KOPT-K1 (cell line): ENCODE measurements around the gene SLC25A36.
"Not testable (repeated sequence)": the region's sequence is repeated elsewhere in the genome, so short reads cannot be mapped to it uniquely, and the experiment has no call there.

ENCODE experiments used
- H3K27ac ChIP-seq: fragments of 200-600 bp; sonication (generic); 2 replicates; pipeline ENCODE4 v1.5.1; 2016; ENCODE audit warnings: antibody characterized with exemption, mild to moderate bottlenecking, low read depth, low read length; ENCODE audit not compliant: poor library complexity, severe bottlenecking
- H3K36me3 ChIP-seq: fragments of 200-600 bp; sonication (generic); 2 replicates; pipeline ENCODE4 v1.5.1; 2017; ENCODE audit warnings: antibody characterized with exemption, mild to moderate bottlenecking, low read length, moderate library complexity; ENCODE audit not compliant: insufficient read depth
- H3K9me3 ChIP-seq: fragments of 200-600 bp; sonication (generic); 2 replicates; pipeline ENCODE4 v1.5.1; 2017; ENCODE audit warnings: antibody characterized with exemption, low read length, mild to moderate bottlenecking; ENCODE audit not compliant: insufficient read depth, poor library complexity, severe bottlenecking

The SLC25A36 gene

GRCh38 chr3:141000686-141001085 is 59.0 kb downstream of the SLC25A36 start:
- Histone ChIP-seq H3K27ac (peak overlapping the region; percentile 40), H3K9me3 (peaks cover 7% of the 10 kb centered on the region)

GRCh38 chr3:141006344-141006743 is 64.7 kb downstream of the SLC25A36 start:
- no peaks in the 10 kb centered on the region for H3K36me3 ChIP-seq

More at GRCh38 chr3:141000686-141001085, 59.0 kb downstream of the SLC25A36 start:
- H3K36me3 ChIP-seq, result no peaks in the 10 kb centered on the region

GRCh38 chr3:141009496-141009895 is 67.9 kb downstream of the SLC25A36 start:
- no peaks in the 10 kb centered on the region for H3K36me3 ChIP-seq
- H3K27ac ChIP-seq, result no peak overlapping the region
- no peaks in the 10 kb centered on the region for H3K9me3 ChIP-seq

More at GRCh38 chr3:141006344-141006743, 64.7 kb downstream of the SLC25A36 start:
- Histone ChIP-seq H3K27ac (no peak overlapping the region), H3K9me3 (no peaks in the 10 kb centered on the region)

GRCh38 chr3:141011232-141011996 is 69.8 kb downstream of the SLC25A36 start:
- H3K36me3 ChIP-seq, result no peaks in the 10 kb centered on the region

GRCh38 chr3:141011997-141012262 is 70.3 kb downstream of the SLC25A36 start:
- peaks cover 4% of the 10 kb centered on the region for H3K9me3 ChIP-seq
- no peaks in the 10 kb centered on the region for H3K36me3 ChIP-seq
- no peak overlapping the region for H3K27ac ChIP-seq

More at GRCh38 chr3:141011232-141011996, 69.8 kb downstream of the SLC25A36 start:
- H3K27ac ChIP-seq, result no peak overlapping the region
- no peaks in the 10 kb centered on the region for H3K9me3 ChIP-seq

- Histone ChIP-seq H3K27ac (no peak overlapping the region), H3K9me3 (peaks cover 9% of the 10 kb centered on the region), H3K36me3 (no peaks in the 10 kb centered on the region)
Observed at GRCh38 chr3:141012571-141012970, 70.9 kb downstream of the SLC25A36 start.

GRCh38 chr3:141015481-141015880 is 73.8 kb downstream of the SLC25A36 start:
- Histone ChIP-seq H3K36me3 (no peaks in the 10 kb centered on the region), H3K27ac (no peak overlapping the region), H3K9me3 (peaks cover 9% of the 10 kb centered on the region)

- not testable (repeated sequence) for H3K9me3 ChIP-seq, H3K36me3 ChIP-seq
- peak overlapping the region; percentile 33 for H3K27ac ChIP-seq
Observed at GRCh38 chr3:141017366-141018322, 76.0 kb downstream of the SLC25A36 start.

GRCh38 chr3:141019244-141019643 is 77.6 kb downstream of the SLC25A36 start:
- Histone ChIP-seq H3K36me3 (no peaks in the 10 kb centered on the region), H3K27ac (no peak overlapping the region), H3K9me3 (peaks cover 9% of the 10 kb centered on the region)

- H3K9me3 ChIP-seq, result peaks cover 9% of the 10 kb centered on the region
- no peaks in the 10 kb centered on the region for H3K36me3 ChIP-seq
Observed at GRCh38 chr3:141020143-141020830, 78.7 kb downstream of the SLC25A36 start.

GRCh38 chr3:141021261-141021660 is 79.6 kb downstream of the SLC25A36 start:
- H3K27ac ChIP-seq, result no peak overlapping the region
- H3K9me3 ChIP-seq, result peaks cover 9% of the 10 kb centered on the region
- no peaks in the 10 kb centered on the region for H3K36me3 ChIP-seq

More at GRCh38 chr3:141020143-141020830, 78.7 kb downstream of the SLC25A36 start:
- H3K27ac ChIP-seq, result no peak overlapping the region
